ENCODE measurements around the gene C13orf46. TPM values are rescaled to one million over a fixed set of nuclear protein-coding genes. Genes with fewer than 3 reads are reported as not detected.

C13orf46 gene
- total RNA-seq, 1 donor from 2014 or later: 4.1 TPM

GRCh38 chr13:113927661-113928581, 46.0 kb downstream of the C13orf46 start:
- DNase-seq (ENCODE audit: extremely low read depth, low read depth, low spot score): no peak

DNA sequence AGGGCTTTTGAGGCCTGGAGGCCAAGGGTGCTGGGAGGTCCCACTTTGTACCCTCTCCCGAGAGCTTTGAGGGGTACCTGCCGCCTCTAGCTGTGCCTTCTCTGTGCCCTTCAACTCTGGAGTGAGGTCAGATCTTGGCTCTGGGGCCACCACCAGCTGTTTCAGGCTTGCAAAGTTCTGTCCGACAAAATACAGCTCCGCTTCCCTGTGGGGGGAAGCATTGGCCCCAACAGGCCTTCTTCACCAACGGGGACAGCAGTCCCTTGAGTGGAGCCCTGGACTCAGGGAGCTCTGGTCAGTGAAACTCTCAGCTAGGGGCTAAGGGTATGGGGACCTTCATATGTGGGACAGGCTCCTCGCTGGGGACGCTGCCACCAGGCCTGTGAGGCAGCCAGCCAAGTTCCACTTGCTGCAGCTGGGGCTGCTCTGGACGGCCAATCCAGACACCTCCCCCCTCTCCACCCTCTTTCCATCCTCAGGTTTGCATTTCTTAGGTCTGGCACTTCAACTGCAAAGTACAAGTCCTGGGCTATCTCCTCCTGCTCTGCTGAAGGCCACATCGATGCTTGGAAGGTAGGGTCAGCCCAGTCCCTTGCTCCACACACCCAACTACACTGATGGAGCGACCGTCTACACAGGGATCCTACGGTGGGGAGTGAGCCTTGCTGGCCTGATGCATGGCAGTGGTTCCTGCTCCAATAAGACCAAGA, 46.8 kb downstream of the C13orf46 start:
- DNase-seq (ENCODE audit: extremely low read depth, low read depth, low spot score): no peak

DNA sequence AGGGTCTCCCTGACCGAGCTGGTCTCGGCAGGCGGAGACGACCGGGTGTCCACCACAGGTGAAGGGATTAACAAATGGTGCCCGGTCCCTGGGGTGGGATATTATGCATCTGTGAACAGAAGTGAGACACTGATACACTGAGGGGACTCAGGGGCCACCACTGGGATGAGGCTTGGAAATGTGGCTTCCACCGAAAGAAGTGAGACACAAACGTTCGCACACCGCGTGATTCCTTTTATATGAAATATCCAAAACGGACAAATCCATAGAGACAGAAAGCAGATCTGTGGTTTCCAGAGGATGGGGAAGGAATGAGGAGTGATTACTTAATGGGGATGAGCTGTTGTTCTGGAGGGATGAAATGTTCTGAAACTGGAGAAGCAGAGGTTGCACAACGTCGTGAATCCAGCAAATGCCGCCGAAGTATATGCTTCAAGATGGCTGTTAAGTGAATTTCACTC, 47.5 kb downstream of the C13orf46 start:
- no peak for DNase-seq (ENCODE audit: extremely low read depth, low read depth, low spot score)

GRCh38 chr13:113924184-113924901, 49.5 kb downstream of the C13orf46 start:
- no peak for DNase-seq (ENCODE audit: extremely low read depth, low read depth, low spot score)

DNA sequence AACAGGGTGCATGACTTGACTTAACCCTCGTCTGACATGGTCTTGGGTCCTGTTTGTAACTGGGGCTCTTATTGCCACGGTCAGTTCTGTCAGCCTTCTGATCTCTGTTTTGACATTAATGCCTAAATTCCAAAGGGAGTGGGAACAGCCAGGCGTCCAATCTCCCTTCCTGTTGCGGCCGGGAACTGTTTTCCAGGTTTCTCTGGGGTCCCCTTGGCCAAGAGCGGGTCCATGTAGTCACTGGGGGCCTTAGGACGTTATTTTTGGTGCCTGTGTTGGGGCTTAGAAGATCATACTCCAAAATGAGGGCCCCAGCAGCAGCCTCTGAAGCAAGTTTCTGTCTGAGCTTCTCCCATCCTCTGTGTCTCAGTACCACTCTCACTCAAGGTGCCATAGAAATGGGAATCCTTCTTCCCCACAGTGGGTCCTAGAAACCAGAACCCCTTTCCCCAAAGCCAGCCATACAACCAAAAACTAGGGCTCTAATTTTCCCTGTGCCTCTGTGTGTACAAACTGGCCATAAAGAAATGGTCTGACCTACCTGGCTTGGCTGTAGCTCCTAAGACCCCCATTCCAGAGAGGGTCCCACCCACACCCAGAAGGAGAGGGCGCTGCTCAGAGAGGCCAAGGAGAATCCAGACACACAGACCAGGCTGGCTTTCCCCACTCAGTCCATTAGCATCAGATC, 50.4 kb downstream of the C13orf46 start:
- no peak for DNase-seq (ENCODE audit: extremely low read depth, low read depth, low spot score)

- no peak for DNase-seq (ENCODE audit: extremely low read depth, low read depth, low spot score)
These were observed 51.3 kb downstream of the C13orf46 start for GRCh38 chr13:113922412-113923118.

GRCh38 chr13:113921763-113922162, 52.1 kb downstream of the C13orf46 start:
- DNase-seq (ENCODE audit: extremely low read depth, low read depth, low spot score): no peak

GRCh38 chr13:113920606-113921286, 53.1 kb downstream of the C13orf46 start:
- no peak for DNase-seq (ENCODE audit: extremely low read depth, low read depth, low spot score)

DNA sequence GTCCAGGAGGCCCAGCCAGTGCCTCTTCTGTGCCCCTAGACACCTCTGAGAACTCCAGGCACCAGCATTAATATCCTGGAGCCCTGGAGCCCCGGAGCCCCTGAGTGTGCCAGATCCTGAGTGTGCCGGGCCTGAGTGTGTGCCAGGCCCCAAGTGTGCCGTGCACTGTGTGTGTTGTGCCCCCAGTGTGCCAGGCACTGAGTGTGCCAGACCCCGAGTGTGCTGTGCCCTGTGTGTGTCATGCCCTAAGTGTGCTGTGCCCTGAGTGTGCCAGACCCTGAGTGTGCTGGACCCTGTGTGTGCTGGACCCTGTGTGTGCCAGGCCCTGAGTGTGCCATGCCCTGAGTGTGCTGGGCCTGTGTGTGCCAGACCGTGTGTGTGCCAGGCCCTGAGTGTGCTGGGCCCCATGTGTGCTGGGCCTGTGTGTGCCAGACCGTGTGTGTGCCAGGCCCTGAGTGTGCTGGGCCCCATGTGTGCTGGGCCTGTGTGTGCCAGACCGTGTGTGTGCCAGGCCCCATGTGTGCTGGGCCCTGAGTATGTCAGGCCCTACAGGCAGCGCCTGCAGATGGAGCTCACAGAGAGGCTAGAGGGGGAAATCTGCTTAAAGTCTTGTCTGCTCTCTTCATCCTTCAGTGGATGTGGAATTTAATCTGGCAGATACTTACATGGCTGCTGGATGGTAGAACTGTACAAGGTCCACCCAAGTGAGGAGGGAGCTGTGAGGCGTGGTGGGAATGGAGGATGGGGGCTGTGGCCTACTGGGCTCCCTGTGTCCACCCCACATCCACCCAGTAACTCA, 53.9 kb downstream of the C13orf46 start:
- no peak for DNase-seq (ENCODE audit: extremely low read depth, low read depth, low spot score)

DNA sequence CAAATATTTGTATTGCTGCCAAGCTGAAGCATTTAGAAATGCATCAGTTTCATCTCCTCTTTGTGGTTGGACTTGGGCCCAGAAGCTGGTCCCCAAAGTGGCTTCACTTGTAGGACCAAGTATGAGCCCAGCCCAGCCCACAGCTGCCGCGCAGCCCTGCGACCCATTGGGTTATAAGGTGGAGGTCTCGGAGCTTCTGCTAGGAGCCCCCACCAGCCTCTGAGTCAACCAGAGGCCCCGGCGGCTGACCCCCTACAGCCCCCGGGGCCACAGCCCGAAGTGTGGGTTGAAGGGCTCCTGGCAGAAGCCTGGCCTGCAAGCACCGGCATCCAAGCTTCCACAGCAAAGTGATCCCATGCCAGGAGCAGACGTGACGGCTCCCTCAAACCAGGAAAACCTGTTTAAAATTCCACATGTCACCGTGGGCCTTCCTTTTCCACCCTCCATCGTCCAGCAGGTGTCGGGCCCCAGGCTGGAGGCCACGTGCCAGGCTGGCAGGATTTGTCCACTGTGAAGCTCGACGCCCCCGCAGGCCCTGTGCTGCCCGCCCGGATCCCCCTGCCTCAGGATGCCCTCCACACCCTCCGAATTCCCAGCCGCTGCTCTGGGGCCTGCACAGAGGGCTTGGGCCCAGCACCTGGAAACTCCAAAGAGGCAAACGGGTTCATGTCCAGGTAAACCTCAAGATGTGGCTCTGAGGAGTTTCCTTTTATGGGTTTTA, 54.7 kb downstream of the C13orf46 start:
- DNase-seq (ENCODE audit: extremely low read depth, low read depth, low spot score): no peak

GRCh38 chr13:113918580-113918979, 55.3 kb downstream of the C13orf46 start:
- DNase-seq (ENCODE audit: extremely low read depth, low read depth, low spot score): no peak

- no peak for DNase-seq (ENCODE audit: extremely low read depth, low read depth, low spot score)
These were observed 56.1 kb downstream of the C13orf46 start for GRCh38 chr13:113917594-113918371.

DNA sequence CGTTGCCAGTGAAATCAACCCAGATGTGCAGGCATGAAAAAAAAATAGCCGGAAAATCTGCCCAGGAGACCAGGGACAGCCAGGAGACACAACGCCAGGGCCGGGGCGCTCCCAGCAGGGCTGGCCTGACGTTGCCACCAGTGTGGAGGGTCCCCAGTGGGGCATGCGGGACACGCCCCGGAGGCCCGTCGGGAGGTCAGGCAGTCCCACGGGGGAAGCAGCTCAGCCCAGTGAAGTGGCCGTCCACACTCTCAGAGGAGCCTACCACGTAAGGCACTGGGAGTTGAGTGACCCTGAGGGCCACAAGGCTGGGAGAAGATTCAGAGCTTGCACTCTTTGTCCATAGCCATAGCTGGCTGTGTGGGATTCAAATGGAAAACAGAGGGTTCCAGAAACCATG, 56.8 kb downstream of the C13orf46 start:
- DNase-seq (ENCODE audit: extremely low read depth, low read depth, low spot score): no peak

- no peak for DNase-seq (ENCODE audit: extremely low read depth, low read depth, low spot score)
These were observed 57.5 kb downstream of the C13orf46 start for GRCh38 chr13:113916330-113916815.

GRCh38 chr13:113915786-113916329, 58.0 kb downstream of the C13orf46 start:
- DNase-seq (ENCODE audit: extremely low read depth, low read depth, low spot score): no peak

GRCh38 chr13:113915012-113915763, 58.7 kb downstream of the C13orf46 start:
- DNase-seq (ENCODE audit: extremely low read depth, low read depth, low spot score): no peak

Measured in glomerular endothelial cell (primary cell).